ENCODE data around the gene LRMDA.
A peak's percentile ranks its signal among the peaks of the same experiment; 100 is the strongest.

DNA sequence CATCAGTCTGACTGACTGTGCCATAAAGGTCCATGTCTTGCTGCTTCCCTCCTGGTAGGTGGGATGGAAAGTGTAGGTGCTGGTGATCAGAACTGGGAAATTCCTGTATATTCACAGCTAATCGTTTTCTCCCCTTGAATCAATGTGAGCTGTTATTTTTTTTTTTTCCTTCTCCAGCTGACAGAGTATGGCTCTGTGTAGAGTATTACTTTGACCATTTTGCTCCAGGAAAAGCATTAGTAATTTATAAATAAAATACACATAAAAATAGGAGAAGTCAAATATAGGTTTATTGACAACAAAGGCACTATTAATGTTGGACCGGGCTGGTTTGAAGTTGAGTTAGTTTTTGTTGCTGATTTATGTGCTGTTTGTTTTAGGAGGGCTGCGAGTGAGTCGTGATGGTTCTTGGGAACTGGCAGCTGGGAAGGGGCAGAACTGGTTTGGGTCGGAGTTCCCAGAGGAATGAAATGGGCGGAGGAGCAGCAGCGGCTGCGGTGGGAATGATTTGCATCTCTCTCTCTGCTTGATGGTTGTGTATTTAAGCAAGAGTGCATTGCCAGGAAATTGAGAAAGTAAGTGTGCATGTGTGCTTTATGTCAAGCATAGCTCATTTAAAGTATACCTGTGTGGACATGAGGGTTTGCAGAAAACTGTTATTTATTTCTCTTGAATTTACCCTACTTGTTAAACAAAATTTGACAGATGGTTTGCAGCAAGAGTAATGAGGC is 80.9 kb downstream of the LRMDA start:
- TF ChIP-seq, protein P1, sequence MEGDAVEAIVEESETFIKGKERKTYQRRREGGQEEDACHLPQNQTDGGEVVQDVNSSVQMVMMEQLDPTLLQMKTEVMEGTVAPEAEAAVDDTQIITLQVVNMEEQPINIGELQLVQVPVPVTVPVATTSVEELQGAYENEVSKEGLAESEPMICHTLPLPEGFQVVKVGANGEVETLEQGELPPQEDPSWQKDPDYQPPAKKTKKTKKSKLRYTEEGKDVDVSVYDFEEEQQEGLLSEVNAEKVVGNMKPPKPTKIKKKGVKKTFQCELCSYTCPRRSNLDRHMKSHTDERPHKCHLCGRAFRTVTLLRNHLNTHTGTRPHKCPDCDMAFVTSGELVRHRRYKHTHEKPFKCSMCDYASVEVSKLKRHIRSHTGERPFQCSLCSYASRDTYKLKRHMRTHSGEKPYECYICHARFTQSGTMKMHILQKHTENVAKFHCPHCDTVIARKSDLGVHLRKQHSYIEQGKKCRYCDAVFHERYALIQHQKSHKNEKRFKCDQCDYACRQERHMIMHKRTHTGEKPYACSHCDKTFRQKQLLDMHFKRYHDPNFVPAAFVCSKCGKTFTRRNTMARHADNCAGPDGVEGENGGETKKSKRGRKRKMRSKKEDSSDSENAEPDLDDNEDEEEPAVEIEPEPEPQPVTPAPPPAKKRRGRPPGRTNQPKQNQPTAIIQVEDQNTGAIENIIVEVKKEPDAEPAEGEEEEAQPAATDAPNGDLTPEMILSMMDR (IDR thresholded peaks at IDR 0.05): no peak
- TF ChIP-seq POLR2A (IDR thresholded peaks at IDR 0.05) (no peak), POLR2AphosphoS5 (IDR thresholded peaks at IDR 0.05) (peak; percentile 71 to 92 (median 78))

Measured in sigmoid colon (tissue), 4 donors.